Activated CD4-positive, alpha-beta memory T cell treated with anti-CD3 and anti-CD28 coated beads, Interleukin-2, amount 10 ng/mL, durations not matched to agents 7 days and 5 days (primary cell): Measurements from ENCODE around the gene GDF9. TPM values are rescaled to one million over a fixed set of nuclear protein-coding genes. Genes with fewer than 3 reads are reported as not detected.
A peak's percentile ranks its signal among the peaks of the same experiment; 100 is the strongest.

Experiments used
- CTCF ChIA-PET: fragments of 350-600 bp; sonication (Branson Sonifier 250); formaldehyde crosslinking; loops from one replicate; lab custom pipeline; 2021; ENCODE audit warnings: antibody characterized with exemption, inconsistent platforms; lab: Charles Lee
- POLR2A ChIA-PET: fragments of 350-600 bp; sonication (Branson Sonifier 250); formaldehyde crosslinking; loops from one replicate; lab custom pipeline; 2021; ENCODE audit warnings: antibody characterized with exemption; lab: Charles Lee
- DNase-seq: peaks from one replicate; pipeline ENCODE4 v3.0.0-alpha.2; 2020
- H3K27ac Mint-ChIP-seq: one replicate; pipeline ENCODE4 v1.8.0; 2021; ENCODE audit warnings: mild to moderate bottlenecking, mixed read lengths
- H3K27me3 Mint-ChIP-seq: one replicate; pipeline ENCODE4 v1.8.0; 2021; ENCODE audit warnings: mixed read lengths
- H3K36me3 Mint-ChIP-seq: one replicate; pipeline ENCODE4 v1.8.0; 2021; ENCODE audit warnings: low read depth, mixed read lengths
- H3K4me1 Mint-ChIP-seq: one replicate; pipeline ENCODE4 v1.8.0; 2021; ENCODE audit warnings: mixed read lengths
- H3K4me3 Mint-ChIP-seq: one replicate; pipeline ENCODE4 v1.8.0; 2021; ENCODE audit warnings: mild to moderate bottlenecking, mixed read lengths
- H3K9me3 Mint-ChIP-seq: one replicate; pipeline ENCODE4 v1.8.0; 2021; ENCODE audit warnings: mixed read lengths
- total RNA-seq, 2 experiments: library from RNA; stranded (reverse); gene quantifications; one replicate each; pipeline ENCODE4 v1.2.3, GENCODE V29; 2021

GDF9 gene, protein sequence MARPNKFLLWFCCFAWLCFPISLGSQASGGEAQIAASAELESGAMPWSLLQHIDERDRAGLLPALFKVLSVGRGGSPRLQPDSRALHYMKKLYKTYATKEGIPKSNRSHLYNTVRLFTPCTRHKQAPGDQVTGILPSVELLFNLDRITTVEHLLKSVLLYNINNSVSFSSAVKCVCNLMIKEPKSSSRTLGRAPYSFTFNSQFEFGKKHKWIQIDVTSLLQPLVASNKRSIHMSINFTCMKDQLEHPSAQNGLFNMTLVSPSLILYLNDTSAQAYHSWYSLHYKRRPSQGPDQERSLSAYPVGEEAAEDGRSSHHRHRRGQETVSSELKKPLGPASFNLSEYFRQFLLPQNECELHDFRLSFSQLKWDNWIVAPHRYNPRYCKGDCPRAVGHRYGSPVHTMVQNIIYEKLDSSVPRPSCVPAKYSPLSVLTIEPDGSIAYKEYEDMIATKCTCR
- 1 to 10 TPM in 1 of 2 experiments, under 1 TPM in 1; 0.68 to 1.2 TPM for total RNA-seq

GRCh38 chr5:132866342-132867045 is at the start of gene GDF9, which contains the start of gene UQCRQ:
Gene GDF9, minus strand, starts transcription at chr5:132866469. Its CDS starts 1,936 bp downstream, at chr5:132864533.
Gene UQCRQ, plus strand, starts transcription at chr5:132866642. Its CDS starts 240 bp downstream, at chr5:132866882.
- Mint-ChIP-seq H3K27ac (peak within 1 kb of the TSS; percentile 94), H3K9me3 (no peaks in the 10 kb centered on the region), H3K27me3 (no peaks in the 10 kb centered on the region), H3K36me3 (peaks cover 30% of the 10 kb centered on the region), H3K4me3 (peak within 1 kb of the TSS; percentile 96), H3K4me1 (peaks cover 31% of the 10 kb centered on the region)
- DNase-seq = peak; percentile 93
- ChIA-PET POLR2A (interaction anchor here (0.5 to 4.0 kb wide), 15 partner anchors 10 to 455 kb away, joined by 3 to 25 read pairs (median 3); partner anchors contain the start of genes AFF4, HSPA4, IRF1 and KIF3A), CTCF (interaction anchor here (0.9 to 2.0 kb wide), 6 partner anchors 14 to 339 kb away, joined by 3 to 7 read pairs (median 4); partner anchors contain the start of gene SHROOM1)

- H3K36me3 Mint-ChIP-seq = peaks cover 25% of the 10 kb centered on the region
- H3K27ac Mint-ChIP-seq = no peak overlapping the region
- peaks cover 3% of the 10 kb centered on the region for H3K4me1 Mint-ChIP-seq
- DNase-seq = no peak
- CTCF ChIA-PET = no interaction called here
- POLR2A ChIA-PET = no interaction called here
- H3K27me3 Mint-ChIP-seq = no peaks in the 10 kb centered on the region
- H3K4me3 Mint-ChIP-seq = no peak overlapping the region
- no peaks in the 10 kb centered on the region for H3K9me3 Mint-ChIP-seq
Observed at GRCh38 chr5:132915681-132916080, 49.4 kb upstream of the GDF9 start.

GRCh38 chr5:132909702-132910101 is 43.4 kb upstream of the GDF9 start:
- Mint-ChIP-seq H3K27ac (no peak overlapping the region), H3K9me3 (no peaks in the 10 kb centered on the region), H3K27me3 (no peaks in the 10 kb centered on the region), H3K4me1 (no peaks in the 10 kb centered on the region), H3K4me3 (no peak overlapping the region), H3K36me3 (peaks cover 28% of the 10 kb centered on the region)
- POLR2A ChIA-PET = no interaction called here
- DNase-seq = no peak
- CTCF ChIA-PET = no interaction called here

- no peaks in the 10 kb centered on the region for H3K27me3 Mint-ChIP-seq
- no peak overlapping the region for H3K4me3 Mint-ChIP-seq
- CTCF ChIA-PET = no interaction called here
- POLR2A ChIA-PET = no interaction called here
- no peak for DNase-seq
- no peak overlapping the region for H3K27ac Mint-ChIP-seq
- H3K4me1 Mint-ChIP-seq = no peaks in the 10 kb centered on the region
- no peaks in the 10 kb centered on the region for H3K9me3 Mint-ChIP-seq
- peaks cover 23% of the 10 kb centered on the region for H3K36me3 Mint-ChIP-seq
Observed at GRCh38 chr5:132907161-132907560, 40.9 kb upstream of the GDF9 start.

- H3K4me3 Mint-ChIP-seq = no peak overlapping the region
- CTCF ChIA-PET = interaction anchor here (1.1 to 1.6 kb wide), 2 partner anchors 22 to 42 kb away, joined by 3 read pairs; no protein-coding TSS in a partner anchor
Observed at GRCh38 chr5:132905938-132906337, 39.7 kb upstream of the GDF9 start.

DNA sequence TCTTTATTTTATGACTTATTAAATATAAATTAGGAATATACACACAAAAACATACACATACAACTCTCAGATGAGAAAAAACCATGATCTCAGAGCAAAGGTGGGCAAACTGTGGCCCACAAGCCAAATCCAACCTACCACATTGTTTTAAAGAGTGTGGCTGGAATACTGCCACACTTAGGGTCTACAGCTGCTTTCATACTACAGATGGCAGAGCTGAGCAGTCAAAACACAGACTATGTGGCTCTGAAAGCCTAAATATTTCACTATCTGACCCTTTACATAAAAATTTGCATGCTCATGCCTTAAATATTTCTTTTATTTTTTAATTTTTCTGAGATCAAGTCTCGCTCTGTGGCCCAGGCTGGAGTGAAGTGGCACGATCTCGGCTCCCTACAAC is 35.5 kb upstream of the GDF9 start:
- Mint-ChIP-seq H3K36me3 (peaks cover 26% of the 10 kb centered on the region), H3K9me3 (no peaks in the 10 kb centered on the region), H3K4me3 (no peak overlapping the region), H3K4me1 (peaks cover 7% of the 10 kb centered on the region), H3K27me3 (no peaks in the 10 kb centered on the region), H3K27ac (no peak overlapping the region)
- ChIA-PET POLR2A (no interaction called here), CTCF (no interaction called here)
- DNase-seq = no peak

More at GRCh38 chr5:132905938-132906337, 39.7 kb upstream of the GDF9 start:
- Mint-ChIP-seq H3K4me1 (no peaks in the 10 kb centered on the region), H3K36me3 (peaks cover 22% of the 10 kb centered on the region), H3K9me3 (no peaks in the 10 kb centered on the region), H3K27me3 (no peaks in the 10 kb centered on the region), H3K27ac (no peak overlapping the region)
- no peak for DNase-seq
- POLR2A ChIA-PET = no interaction called here

GRCh38 chr5:132901036-132901435 is 34.8 kb upstream of the GDF9 start:
- Mint-ChIP-seq H3K36me3 (peaks cover 33% of the 10 kb centered on the region), H3K4me3 (no peak overlapping the region), H3K27ac (no peak overlapping the region), H3K27me3 (no peaks in the 10 kb centered on the region), H3K4me1 (peaks cover 11% of the 10 kb centered on the region), H3K9me3 (no peaks in the 10 kb centered on the region)
- DNase-seq = no peak
- ChIA-PET POLR2A (no interaction called here), CTCF (no interaction called here)

DNA sequence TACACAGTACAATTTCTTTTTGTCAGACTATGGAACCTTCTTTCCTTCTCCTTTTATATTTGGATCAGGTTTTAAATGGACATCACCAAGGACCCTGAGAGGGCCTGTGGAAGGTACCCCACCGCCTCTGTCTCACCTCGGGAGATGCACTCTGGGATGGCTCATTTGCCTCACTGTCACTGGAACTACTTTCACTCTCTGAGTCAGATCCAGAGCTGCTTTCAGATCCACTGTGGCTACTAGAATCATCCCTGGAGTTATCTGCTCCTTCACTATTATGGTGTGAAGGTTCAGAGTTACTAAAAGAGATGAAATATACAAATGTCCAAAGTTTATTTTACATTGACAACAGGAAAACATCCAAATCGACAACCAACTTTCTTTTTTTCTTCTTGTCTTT is 31.8 kb upstream of the GDF9 start:
- DNase-seq = no peak
- Mint-ChIP-seq H3K27ac (no peak overlapping the region), H3K9me3 (no peaks in the 10 kb centered on the region), H3K27me3 (no peaks in the 10 kb centered on the region), H3K4me1 (peaks cover 11% of the 10 kb centered on the region), H3K36me3 (peaks cover 47% of the 10 kb centered on the region), H3K4me3 (no peak overlapping the region)
- POLR2A ChIA-PET = no interaction called here
- CTCF ChIA-PET = interaction anchor here (0.8 kb wide), 1 partner anchor 15 kb away, joined by 4 read pairs; no protein-coding TSS in a partner anchor

DNA sequence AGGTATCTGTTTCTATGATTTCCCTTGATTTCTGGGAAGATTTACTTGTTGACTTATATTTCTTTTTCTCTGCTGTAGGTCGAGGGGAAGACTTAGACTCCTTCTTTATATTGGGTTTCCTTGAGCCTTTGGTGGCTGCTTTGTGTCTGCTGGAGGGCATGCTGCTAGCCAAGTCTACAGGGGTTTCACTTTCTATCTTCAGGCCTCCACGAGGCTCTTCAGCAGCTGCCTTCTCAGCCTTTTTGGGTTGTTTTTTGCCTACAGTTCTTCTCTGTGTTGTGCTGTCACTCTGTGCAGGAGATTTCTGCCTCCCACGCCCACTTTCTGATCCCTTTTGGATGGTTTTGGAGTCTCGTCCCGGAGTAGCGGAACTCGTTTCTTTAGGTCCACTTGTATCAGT is 30.4 kb upstream of the GDF9 start:
- H3K4me3 Mint-ChIP-seq = no peak overlapping the region
- POLR2A ChIA-PET = no interaction called here
- DNase-seq = no peak
- H3K27me3 Mint-ChIP-seq = no peaks in the 10 kb centered on the region
- no peaks in the 10 kb centered on the region for H3K9me3 Mint-ChIP-seq
- H3K4me1 Mint-ChIP-seq = peaks cover 11% of the 10 kb centered on the region
- CTCF ChIA-PET = interaction anchor here (1.3 kb wide), 1 partner anchor 13 kb away, joined by 4 read pairs; no protein-coding TSS in a partner anchor
- H3K36me3 Mint-ChIP-seq = peaks cover 57% of the 10 kb centered on the region
- no peak overlapping the region for H3K27ac Mint-ChIP-seq

DNA sequence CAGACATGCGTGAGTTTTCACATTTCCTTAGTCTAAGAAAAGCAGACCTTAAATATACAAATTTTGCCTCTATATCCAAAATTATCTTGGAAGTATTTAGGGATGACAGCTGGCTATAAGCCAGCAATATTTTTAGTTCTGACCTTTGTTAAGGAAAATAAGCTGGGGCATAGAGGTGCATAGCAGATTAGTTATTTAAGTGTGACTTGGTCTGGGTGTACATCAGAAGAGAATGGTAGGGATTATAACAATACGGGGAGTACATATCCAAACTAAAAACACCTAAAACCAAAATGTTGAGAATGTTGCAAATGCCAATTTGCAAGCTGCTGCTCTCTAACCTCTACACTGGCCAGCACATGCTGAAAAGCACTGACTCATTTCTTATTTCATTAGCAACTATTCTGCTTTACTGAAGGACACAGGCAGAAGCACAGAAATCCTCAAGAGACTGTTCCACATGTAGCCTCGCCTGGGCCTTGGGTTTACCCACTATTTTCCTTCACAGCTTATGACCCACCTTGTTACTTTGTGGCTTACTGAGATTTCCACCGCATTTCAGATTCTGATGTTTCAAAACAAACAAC is 29.5 kb upstream of the GDF9 start:
- H3K9me3 Mint-ChIP-seq = no peaks in the 10 kb centered on the region
- CTCF ChIA-PET = interaction anchor here (1.3 kb wide), 1 partner anchor 12 kb away, joined by 4 read pairs; no protein-coding TSS in a partner anchor
- POLR2A ChIA-PET = no interaction called here
- DNase-seq = no peak
- no peaks in the 10 kb centered on the region for H3K27me3 Mint-ChIP-seq
- H3K4me3 Mint-ChIP-seq = no peak overlapping the region
- H3K36me3 Mint-ChIP-seq = peaks cover 53% of the 10 kb centered on the region
- H3K27ac Mint-ChIP-seq = no peak overlapping the region
- peaks cover 11% of the 10 kb centered on the region for H3K4me1 Mint-ChIP-seq

DNA sequence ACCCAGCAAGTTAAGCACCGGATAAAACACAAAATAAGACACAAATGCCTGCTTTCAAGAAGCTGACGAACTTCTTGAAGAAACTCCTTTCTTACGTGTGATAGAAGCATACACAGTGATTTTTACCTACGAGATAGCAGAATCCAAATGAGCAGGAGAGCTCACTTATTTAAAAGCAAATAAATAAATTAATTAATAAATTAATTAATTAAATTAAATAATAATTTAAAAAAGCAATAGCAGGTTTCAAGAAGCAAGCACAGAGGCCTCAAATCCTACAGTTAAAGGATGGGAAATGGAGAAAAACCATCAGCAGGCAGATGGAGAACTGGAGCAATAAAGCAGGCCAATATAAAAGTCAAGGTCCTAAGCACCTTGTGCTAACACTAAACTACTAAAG is 24.5 kb upstream of the GDF9 start:
- CTCF ChIA-PET = interaction anchor here (1.2 to 1.8 kb wide), 2 partner anchors 23 to 71 kb away, joined by 3 to 8 read pairs; no protein-coding TSS in a partner anchor
- H3K9me3 Mint-ChIP-seq = no peaks in the 10 kb centered on the region
- DNase-seq = no peak
- H3K36me3 Mint-ChIP-seq = peaks cover 60% of the 10 kb centered on the region
- POLR2A ChIA-PET = no interaction called here
- no peak overlapping the region for H3K4me3 Mint-ChIP-seq
- H3K4me1 Mint-ChIP-seq = peaks cover 5% of the 10 kb centered on the region
- H3K27ac Mint-ChIP-seq = no peak overlapping the region
- no peaks in the 10 kb centered on the region for H3K27me3 Mint-ChIP-seq

DNA sequence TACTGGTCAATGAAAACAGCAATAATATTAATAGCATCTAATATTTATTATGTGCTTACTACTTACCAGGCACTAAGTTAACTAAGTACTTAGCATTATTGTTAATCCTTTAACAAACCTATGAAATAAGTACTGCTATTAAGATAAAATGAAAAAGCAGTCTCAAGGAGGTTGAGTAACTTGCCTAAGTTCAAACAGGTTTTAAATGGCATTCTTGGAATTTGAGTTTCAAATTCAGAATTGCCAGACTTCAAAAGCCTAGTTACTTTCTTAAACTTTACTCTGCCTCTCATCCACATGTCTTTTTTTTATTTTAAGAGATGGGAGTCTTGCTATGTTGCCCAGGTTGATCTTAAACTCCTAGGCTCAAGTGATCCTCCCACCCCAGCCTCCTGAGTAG is 23.2 kb upstream of the GDF9 start:
- Mint-ChIP-seq H3K27ac (no peak overlapping the region), H3K9me3 (no peaks in the 10 kb centered on the region), H3K27me3 (no peaks in the 10 kb centered on the region), H3K4me1 (peaks cover 5% of the 10 kb centered on the region), H3K4me3 (no peak overlapping the region), H3K36me3 (peaks cover 62% of the 10 kb centered on the region)
- POLR2A ChIA-PET = no interaction called here
- CTCF ChIA-PET = no interaction called here
- DNase-seq = no peak
